Measurements from ENCODE around the gene SCD5. TPM values are rescaled to one million over a fixed set of nuclear protein-coding genes. Genes with fewer than 3 reads are reported as not detected.
"Not testable (repeated sequence)": the region's sequence is repeated elsewhere in the genome, so short reads cannot be mapped to it uniquely, and the experiment has no call there.

The SCD5 gene
- total and polyA plus RNA-seq, 3 donors from 2014 or later = 76.4 to 161 (median 149) TPM

DNA sequence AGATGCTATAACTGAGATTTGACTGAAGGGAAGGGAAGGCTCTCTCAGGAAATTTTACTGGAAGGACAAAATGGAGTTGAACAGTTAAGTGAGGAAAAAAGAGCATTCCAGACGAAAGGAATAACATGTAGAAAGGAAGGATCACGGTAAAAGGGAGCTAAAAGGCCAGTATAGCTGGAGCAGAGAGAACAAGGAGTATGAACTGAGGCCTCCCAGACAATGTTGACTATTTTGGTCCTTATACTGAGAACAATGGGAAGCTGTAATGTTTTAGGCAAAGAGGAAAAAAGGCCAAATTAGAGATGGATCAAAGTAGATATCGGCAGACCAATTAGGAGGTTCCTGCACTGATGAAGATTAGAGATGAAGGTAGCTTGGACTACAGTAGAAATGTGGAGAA is 26.8 kb upstream of the SCD5 start:
- no peak overlapping the region for H3K27ac ChIP-seq
- 72 to 74% methylated on average over 3 of the region's 3 CpGs for WGBS, 2 donors
- no peak for DNase-seq
- no peak overlapping the region for H3K4me3 ChIP-seq
- no peaks in the 10 kb centered on the region for H3K4me1 ChIP-seq
- H3K27me3 ChIP-seq = no peaks in the 10 kb centered on the region
- no peaks in the 10 kb centered on the region for H3K9me3 ChIP-seq
- TF ChIP-seq CTCF (IDR thresholded peaks at IDR 0.05) (no peak), POLR2A (IDR thresholded peaks at IDR 0.05) (no peak)
- intact Hi-C loops (cut with DNase I; ENCODE audit: low total_unique reads) = no loop called here
- no peaks in the 10 kb centered on the region for H3K36me3 ChIP-seq (ENCODE audit: low read depth, missing control alignments)

- no peak for TF ChIP-seq POLR2A (IDR thresholded peaks at IDR 0.05)
- TF ChIP-seq CTCF (IDR thresholded peaks at IDR 0.05) = no peak
- Histone ChIP-seq H3K4me1 (no peaks in the 10 kb centered on the region), H3K36me3 (ENCODE audit: low read depth, missing control alignments) (no peaks in the 10 kb centered on the region), H3K4me3 (no peak overlapping the region), H3K27ac (no peak overlapping the region), H3K9me3 (no peaks in the 10 kb centered on the region), H3K27me3 (no peaks in the 10 kb centered on the region)
- intact Hi-C loops (cut with DNase I; ENCODE audit: low total_unique reads) = no loop called here
- WGBS, 2 donors = 86 to 95% methylated on average over 5 of the region's 5 CpGs
- DNase-seq = no peak
These were observed 24.5 kb upstream of the SCD5 start for GRCh38 chr4:82823062-82823461.

- intact Hi-C loops (cut with DNase I; ENCODE audit: low total_unique reads) = no loop called here
- TF ChIP-seq POLR2A (IDR thresholded peaks at IDR 0.05) = no peak
- TF ChIP-seq CTCF (IDR thresholded peaks at IDR 0.05) = no peak
- Histone ChIP-seq H3K9me3 (no peaks in the 10 kb centered on the region), H3K27ac (no peak overlapping the region), H3K36me3 (ENCODE audit: low read depth, missing control alignments) (no peaks in the 10 kb centered on the region), H3K4me3 (no peak overlapping the region), H3K4me1 (no peaks in the 10 kb centered on the region), H3K27me3 (no peaks in the 10 kb centered on the region)
- 32 to 42% methylated on average over 2 of the region's 2 CpGs for WGBS, 2 donors
- no peak for DNase-seq
These were observed 22.1 kb upstream of the SCD5 start for GRCh38 chr4:82820689-82821088.

DNA sequence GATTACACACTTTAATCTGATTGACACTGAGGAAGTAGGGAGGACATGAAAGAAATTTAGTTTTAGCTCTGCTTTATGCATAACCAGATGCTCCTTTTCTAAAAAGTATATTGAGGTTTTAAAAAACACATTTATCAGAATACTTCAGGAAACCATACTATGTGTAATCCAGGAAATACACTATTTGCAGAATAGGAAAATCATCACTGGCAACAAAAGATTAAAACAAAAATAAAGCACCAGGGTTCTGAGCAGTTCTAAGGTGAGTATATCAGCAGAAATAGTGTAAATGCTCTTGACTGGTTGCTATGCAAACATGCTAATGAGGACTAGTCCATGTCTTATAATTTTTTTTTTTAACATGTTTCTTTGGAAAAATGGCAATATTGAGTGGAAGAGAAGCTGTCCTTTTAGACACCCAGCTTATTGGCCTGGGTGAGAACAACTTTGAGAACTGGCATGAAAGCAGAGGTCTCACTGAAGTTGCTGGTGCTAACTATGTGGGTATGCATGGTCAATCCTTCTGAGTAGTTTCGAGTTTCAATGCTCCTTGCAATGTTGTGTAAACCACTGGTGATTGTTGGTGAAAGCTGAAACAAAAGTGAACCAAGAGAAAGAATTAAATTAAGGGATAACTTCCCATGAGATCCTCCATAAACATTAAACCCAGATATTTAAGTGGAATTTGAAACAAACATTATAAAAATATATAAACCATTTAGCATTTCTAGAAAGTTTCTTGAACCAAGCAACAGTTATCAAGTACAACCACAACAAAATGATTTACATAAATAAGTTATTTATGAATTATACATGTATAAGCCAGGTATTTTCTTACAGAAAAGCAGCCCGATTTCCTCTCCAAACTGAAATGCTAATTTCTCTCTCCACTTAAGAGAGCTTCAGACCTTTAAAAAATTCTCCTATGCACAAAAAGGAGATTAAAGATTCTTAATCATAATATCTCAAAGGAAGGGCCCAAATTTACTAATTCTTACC is 20.4 kb upstream of the SCD5 start:
- no peak for TF ChIP-seq POLR2A (IDR thresholded peaks at IDR 0.05)
- TF ChIP-seq CTCF (IDR thresholded peaks at IDR 0.05) = no peak
- WGBS, 2 donors = 87 to 91% methylated on average over 2 of the region's 2 CpGs
- no peak for DNase-seq

DNA sequence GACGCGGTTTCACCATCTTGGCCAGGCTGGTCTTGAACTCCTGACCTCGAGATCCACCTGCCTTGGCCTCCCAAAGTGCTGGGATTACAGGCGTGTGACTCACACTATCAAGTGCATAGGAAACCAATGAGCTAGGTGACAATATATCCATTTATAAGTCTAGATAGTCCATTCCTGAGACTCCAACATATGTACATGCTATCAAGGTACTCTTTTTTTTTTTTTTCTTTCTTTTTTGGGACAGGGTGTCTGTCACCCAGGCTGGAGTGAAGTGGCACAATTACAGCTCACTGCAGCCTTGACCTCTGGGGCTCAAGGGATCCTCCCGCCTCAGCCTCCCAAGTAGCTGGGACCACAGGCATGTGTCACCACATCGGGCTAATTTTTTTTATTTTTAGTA is 18.3 kb upstream of the SCD5 start:
- H3K36me3 ChIP-seq (ENCODE audit: low read depth, missing control alignments); H3K4me3 ChIP-seq; H3K27ac ChIP-seq; DNase-seq; H3K27me3 ChIP-seq; H3K9me3 ChIP-seq; intact Hi-C loops (cut with DNase I; ENCODE audit: low total_unique reads); H3K4me1 ChIP-seq: not testable (repeated sequence)
- WGBS, 2 donors = 95 to 96% methylated on average over 6 of the region's 6 CpGs

More for the DNA sequence above, 20.4 kb upstream of the SCD5 start:
- H3K27me3 ChIP-seq = no peaks in the 10 kb centered on the region
- intact Hi-C loops (cut with DNase I; ENCODE audit: low total_unique reads) = no loop called here
- no peaks in the 10 kb centered on the region for H3K4me1 ChIP-seq
- H3K4me3 ChIP-seq = no peak overlapping the region
- no peaks in the 10 kb centered on the region for H3K9me3 ChIP-seq
- no peaks in the 10 kb centered on the region for H3K36me3 ChIP-seq (ENCODE audit: low read depth, missing control alignments)
- H3K27ac ChIP-seq = no peak overlapping the region
